ENCODE data around the gene CIC. TPM values are rescaled to one million over a fixed set of nuclear protein-coding genes. Genes with fewer than 3 reads are reported as not detected.

Gene CIC
- total and polyA plus RNA-seq, 2 of the 13 experiments (the other 11 are each of a cell fraction or from before 2014, with no cell fraction given), result 5.9 to 8.0 TPM

DNA sequence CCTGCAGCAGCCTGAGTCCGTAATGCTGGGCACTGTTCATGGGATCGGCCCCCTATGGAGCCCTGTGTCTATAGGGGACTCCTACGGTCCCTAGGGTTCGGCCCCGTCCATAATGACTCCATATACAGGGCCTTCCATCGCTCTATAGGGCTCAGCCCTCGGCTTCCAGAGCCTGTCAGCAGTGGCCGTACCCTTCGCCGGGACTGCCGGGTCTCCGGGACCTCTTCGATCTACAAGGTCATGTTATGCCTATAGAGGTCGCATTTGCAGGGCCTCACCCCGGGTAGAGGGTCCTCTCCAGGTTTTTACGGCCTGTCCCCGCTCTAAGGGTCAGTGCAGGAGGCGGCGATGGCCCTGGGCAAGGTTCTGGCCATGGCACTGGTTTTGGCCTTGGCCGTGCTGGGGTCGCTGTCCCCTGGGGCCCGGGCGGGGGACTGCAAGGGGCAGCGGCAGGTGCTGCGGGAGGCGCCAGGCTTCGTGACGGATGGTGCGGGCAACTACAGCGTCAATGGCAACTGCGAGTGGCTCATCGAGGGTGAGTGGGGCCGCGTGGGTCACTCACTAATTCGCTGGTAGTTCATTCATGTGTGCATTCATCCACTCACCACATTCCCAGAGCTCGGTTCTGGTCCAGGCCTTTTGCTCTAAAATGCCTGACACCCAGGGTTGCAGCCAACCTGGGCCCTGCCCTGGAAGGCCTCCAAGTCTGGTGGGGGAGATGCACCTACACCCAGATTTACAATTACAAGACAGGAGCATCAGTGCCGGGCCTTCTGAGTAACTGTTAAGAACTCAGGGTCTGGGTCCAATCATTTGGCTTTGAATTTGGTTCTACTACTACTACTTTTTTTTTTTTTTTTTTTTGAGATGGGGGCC is 57.1 kb downstream of the CIC start (continued):
- TF ChIP-seq, protein P1, sequence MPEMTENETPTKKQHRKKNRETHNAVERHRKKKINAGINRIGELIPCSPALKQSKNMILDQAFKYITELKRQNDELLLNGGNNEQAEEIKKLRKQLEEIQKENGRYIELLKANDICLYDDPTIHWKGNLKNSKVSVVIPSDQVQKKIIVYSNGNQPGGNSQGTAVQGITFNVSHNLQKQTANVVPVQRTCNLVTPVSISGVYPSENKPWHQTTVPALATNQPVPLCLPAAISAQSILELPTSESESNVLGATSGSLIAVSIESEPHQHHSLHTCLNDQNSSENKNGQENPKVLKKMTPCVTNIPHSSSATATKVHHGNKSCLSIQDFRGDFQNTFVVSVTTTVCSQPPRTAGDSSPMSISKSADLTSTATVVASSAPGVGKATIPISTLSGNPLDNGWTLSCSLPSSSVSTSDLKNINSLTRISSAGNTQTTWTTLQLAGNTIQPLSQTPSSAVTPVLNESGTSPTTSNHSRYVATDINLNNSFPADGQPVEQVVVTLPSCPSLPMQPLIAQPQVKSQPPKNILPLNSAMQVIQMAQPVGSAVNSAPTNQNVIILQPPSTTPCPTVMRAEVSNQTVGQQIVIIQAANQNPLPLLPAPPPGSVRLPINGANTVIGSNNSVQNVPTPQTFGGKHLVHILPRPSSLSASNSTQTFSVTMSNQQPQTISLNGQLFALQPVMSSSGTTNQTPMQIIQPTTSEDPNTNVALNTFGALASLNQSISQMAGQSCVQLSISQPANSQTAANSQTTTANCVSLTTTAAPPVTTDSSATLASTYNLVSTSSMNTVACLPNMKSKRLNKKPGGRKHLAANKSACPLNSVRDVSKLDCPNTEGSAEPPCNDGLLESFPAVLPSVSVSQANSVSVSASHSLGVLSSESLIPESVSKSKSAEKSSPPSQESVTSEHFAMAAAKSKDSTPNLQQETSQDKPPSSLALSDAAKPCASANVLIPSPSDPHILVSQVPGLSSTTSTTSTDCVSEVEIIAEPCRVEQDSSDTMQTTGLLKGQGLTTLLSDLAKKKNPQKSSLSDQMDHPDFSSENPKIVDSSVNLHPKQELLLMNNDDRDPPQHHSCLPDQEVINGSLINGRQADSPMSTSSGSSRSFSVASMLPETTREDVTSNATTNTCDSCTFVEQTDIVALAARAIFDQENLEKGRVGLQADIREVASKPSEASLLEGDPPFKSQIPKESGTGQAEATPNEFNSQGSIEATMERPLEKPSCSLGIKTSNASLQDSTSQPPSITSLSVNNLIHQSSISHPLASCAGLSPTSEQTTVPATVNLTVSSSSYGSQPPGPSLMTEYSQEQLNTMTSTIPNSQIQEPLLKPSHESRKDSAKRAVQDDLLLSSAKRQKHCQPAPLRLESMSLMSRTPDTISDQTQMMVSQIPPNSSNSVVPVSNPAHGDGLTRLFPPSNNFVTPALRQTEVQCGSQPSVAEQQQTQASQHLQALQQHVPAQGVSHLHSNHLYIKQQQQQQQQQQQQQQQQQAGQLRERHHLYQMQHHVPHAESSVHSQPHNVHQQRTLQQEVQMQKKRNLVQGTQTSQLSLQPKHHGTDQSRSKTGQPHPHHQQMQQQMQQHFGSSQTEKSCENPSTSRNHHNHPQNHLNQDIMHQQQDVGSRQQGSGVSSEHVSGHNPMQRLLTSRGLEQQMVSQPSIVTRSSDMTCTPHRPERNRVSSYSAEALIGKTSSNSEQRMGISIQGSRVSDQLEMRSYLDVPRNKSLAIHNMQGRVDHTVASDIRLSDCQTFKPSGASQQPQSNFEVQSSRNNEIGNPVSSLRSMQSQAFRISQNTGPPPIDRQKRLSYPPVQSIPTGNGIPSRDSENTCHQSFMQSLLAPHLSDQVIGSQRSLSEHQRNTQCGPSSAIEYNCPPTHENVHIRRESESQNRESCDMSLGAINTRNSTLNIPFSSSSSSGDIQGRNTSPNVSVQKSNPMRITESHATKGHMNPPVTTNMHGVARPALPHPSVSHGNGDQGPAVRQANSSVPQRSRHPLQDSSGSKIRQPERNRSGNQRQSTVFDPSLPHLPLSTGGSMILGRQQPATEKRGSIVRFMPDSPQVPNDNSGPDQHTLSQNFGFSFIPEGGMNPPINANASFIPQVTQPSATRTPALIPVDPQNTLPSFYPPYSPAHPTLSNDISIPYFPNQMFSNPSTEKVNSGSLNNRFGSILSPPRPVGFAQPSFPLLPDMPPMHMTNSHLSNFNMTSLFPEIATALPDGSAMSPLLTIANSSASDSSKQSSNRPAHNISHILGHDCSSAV (CRISPR knock-in tag; IDR thresholded peaks at IDR 0.05; ENCODE audit: borderline replicate concordance), result no peak
- TF ChIP-seq SKI (IDR thresholded peaks at IDR 0.05; ENCODE audit: partially characterized antibody), result peak; percentile 77
- TF ChIP-seq ZBTB7B (CRISPR knock-in tag; IDR thresholded peaks at IDR 0.05), result 0 out of 2 replicates have a peak, but pooled peaks have one; percentile 10
- TF ChIP-seq SRSF1 (optimal IDR thresholded peaks at IDR 0.05; ENCODE audit: low read depth, low read length), result no peak
- no peak for TF ChIP-seq PLRG1 (conservative IDR thresholded peaks at IDR 0.05)
- TF ChIP-seq, protein P2, sequence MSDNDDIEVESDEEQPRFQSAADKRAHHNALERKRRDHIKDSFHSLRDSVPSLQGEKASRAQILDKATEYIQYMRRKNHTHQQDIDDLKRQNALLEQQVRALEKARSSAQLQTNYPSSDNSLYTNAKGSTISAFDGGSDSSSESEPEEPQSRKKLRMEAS (IDR thresholded peaks at IDR 0.05), result no peak
- TF ChIP-seq SRSF9 (IDR thresholded peaks at IDR 0.05; ENCODE audit: borderline replicate concordance, insufficient read depth, low read depth, low read length, poor library complexity, severe bottlenecking), result no peak
- no peak for TF ChIP-seq CBX2 (IDR thresholded peaks at IDR 0.05; ENCODE audit: low read depth, low read length)
- TF ChIP-seq CBX2 (CRISPR knock-in tag; IDR thresholded peaks at IDR 0.05; ENCODE audit: low read depth), result no peak
- TF ChIP-seq ATF1 (CRISPR knock-in tag; IDR thresholded peaks at IDR 0.05), result no peak
- TF ChIP-seq, protein P3, sequence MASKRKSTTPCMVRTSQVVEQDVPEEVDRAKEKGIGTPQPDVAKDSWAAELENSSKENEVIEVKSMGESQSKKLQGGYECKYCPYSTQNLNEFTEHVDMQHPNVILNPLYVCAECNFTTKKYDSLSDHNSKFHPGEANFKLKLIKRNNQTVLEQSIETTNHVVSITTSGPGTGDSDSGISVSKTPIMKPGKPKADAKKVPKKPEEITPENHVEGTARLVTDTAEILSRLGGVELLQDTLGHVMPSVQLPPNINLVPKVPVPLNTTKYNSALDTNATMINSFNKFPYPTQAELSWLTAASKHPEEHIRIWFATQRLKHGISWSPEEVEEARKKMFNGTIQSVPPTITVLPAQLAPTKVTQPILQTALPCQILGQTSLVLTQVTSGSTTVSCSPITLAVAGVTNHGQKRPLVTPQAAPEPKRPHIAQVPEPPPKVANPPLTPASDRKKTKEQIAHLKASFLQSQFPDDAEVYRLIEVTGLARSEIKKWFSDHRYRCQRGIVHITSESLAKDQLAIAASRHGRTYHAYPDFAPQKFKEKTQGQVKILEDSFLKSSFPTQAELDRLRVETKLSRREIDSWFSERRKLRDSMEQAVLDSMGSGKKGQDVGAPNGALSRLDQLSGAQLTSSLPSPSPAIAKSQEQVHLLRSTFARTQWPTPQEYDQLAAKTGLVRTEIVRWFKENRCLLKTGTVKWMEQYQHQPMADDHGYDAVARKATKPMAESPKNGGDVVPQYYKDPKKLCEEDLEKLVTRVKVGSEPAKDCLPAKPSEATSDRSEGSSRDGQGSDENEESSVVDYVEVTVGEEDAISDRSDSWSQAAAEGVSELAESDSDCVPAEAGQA (IDR thresholded peaks at IDR 0.05; ENCODE audit: low read depth), result no peak
- TF ChIP-seq, protein P3 (CRISPR knock-in tag; IDR thresholded peaks at IDR 0.05; ENCODE audit: borderline replicate concordance), result no peak
- TF ChIP-seq SNRNP70 (IDR thresholded peaks at IDR 0.05; ENCODE audit: low read depth, low read length), result no peak
- peak; percentile 18; the same call in 1 of the 2 replicates for TF ChIP-seq ZBTB20 (CRISPR knock-in tag; IDR thresholded peaks at IDR 0.05; ENCODE audit: borderline replicate concordance, low read depth)
- 0 out of 2 replicates have a peak, but pooled peaks have one; percentile 21 for TF ChIP-seq BHLHE40 (IDR thresholded peaks at IDR 0.05; ENCODE audit: low read length)
